Bronchial epithelial cell (primary cell): ENCODE data around the gene UGT2A3. TPM values are rescaled to one million over a fixed set of nuclear protein-coding genes. Genes with fewer than 3 reads are reported as not detected.

Experiments used
- DNase-seq: peaks from one replicate; pipeline ENCODE4 v3.0.0-alpha.2; 2010; ENCODE audit warnings: low read depth
- FAIRE-seq: peaks from 2 replicates; lab custom pipeline; 2011; peaks lifted over from hg19 to GRCh38; lab: Jason Lieb, UNC
- H3K27me3 ChIP-seq: 2 replicates; pipeline ENCODE4 v1.5.1; 2011; ENCODE audit warnings: low read length; ENCODE audit not compliant: control insufficient read depth, insufficient read depth
- H3K36me3 ChIP-seq: 2 replicates; pipeline ENCODE4 v1.5.1; 2011; ENCODE audit warnings: low read length; ENCODE audit not compliant: control insufficient read depth, insufficient read depth
- H3K4me3 ChIP-seq: 2 replicates; pipeline ENCODE4 v1.5.1; 2011; ENCODE audit warnings: mild to moderate bottlenecking, low read depth, low read length, control low read depth
- total RNA-seq: library from RNA; depleted of rRNA; stranded (reverse); fragments of >200 nt; gene quantifications from 2 replicates; pipeline ENCODE4 v1.2.1, GENCODE V29; 2014
- TF ChIP-seq, protein P1 (sequence below): IDR thresholded peaks from 2 replicates; pipeline ENCODE4 v1.5.1; 2011; ENCODE audit warnings: mild to moderate bottlenecking, moderate library complexity, low read length, control low read depth, inconsistent platforms; ENCODE audit not compliant: insufficient read depth, severe bottlenecking

Gene UGT2A3
- total RNA-seq, 1 donor from 2014 or later = not detected

- no peaks in the 10 kb centered on the region for H3K36me3 ChIP-seq
- FAIRE-seq (no peak), DNase-seq (peak; percentile 9)
- no peak overlapping the region for H3K4me3 ChIP-seq
- TF ChIP-seq, protein P1, sequence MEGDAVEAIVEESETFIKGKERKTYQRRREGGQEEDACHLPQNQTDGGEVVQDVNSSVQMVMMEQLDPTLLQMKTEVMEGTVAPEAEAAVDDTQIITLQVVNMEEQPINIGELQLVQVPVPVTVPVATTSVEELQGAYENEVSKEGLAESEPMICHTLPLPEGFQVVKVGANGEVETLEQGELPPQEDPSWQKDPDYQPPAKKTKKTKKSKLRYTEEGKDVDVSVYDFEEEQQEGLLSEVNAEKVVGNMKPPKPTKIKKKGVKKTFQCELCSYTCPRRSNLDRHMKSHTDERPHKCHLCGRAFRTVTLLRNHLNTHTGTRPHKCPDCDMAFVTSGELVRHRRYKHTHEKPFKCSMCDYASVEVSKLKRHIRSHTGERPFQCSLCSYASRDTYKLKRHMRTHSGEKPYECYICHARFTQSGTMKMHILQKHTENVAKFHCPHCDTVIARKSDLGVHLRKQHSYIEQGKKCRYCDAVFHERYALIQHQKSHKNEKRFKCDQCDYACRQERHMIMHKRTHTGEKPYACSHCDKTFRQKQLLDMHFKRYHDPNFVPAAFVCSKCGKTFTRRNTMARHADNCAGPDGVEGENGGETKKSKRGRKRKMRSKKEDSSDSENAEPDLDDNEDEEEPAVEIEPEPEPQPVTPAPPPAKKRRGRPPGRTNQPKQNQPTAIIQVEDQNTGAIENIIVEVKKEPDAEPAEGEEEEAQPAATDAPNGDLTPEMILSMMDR = peak; percentile 53
- H3K27me3 ChIP-seq = no peaks in the 10 kb centered on the region
Observed at GRCh38 chr4:68904786-68905185, 46.8 kb downstream of the UGT2A3 start.

DNA sequence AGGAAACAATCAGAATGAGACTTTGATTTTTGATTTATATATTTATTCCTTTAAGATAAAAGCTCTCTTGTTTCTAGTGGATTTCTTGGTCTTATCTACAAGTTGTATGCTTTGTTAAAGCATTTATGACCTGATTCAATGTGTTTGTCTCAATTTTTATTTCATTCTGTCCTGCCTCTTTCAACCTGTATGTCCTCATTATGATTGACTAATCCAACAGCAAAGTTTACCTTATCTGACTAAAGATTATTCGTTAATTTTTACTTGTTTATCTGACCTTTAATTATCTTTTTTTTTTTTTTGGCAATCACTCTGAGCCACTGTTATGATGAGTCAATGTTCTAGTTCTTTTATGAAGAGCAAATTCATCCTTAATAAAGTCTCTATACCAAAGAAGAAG lies 54.9 kb downstream of the UGT2A3 start:
- Histone ChIP-seq H3K36me3 (no peaks in the 10 kb centered on the region), H3K27me3 (no peaks in the 10 kb centered on the region), H3K4me3 (no peak overlapping the region)
- DNase-seq = no peak
- TF ChIP-seq, protein P1 = no peak
- no peak for FAIRE-seq

DNA sequence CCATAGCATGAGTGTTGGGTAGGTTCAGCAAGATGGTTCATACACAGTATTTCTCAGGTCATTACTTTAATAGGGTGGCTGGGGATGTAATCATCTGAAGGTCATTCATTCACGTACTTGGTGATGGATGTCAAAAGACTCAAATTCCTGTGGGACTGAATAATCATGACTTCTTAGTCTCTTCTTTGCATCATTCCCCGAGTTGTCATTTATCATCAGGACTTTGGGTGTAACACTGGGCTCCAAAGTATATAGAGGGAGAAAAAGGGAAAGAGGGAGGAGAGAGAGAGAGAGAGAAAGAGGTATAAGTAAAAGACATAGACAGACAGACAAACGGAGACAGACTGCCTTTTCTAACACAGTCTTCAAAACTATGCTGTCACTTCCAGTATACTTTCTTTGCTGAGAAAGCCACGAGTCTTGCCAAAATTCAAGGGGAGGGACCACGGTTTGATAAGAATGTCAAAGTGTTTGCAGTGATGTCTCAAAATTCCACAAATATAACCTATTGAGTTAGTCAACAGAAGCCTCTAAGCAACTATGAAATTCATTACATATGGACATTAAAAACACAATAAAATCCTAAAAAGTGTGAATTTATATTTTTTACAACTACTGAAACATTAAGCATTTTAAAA lies 55.9 kb downstream of the UGT2A3 start:
- no peak for DNase-seq
- Histone ChIP-seq H3K27me3 (no peaks in the 10 kb centered on the region), H3K4me3 (no peak overlapping the region), H3K36me3 (no peaks in the 10 kb centered on the region)
- no peak for FAIRE-seq
- TF ChIP-seq, protein P1 = no peak

DNA sequence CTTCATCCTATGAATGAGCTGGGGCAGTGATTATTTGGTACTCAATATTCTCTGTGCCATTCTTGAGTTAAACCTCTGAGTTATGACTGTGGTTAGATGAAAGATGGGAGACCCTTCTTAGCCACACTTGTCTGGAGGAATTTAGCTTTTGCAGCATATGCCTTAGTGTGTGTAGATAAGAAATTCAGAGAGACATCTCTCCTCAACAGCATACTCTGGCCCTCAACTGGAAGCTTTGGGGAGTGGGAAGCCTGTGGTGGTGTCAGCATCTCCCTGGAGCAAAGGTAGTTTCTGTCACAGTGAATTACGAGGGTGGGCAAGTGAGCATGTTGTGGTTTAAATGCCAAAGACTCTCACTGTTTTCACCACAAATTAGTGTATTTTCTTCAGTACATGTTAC lies 58.7 kb downstream of the UGT2A3 start:
- Histone ChIP-seq H3K36me3 (no peaks in the 10 kb centered on the region), H3K4me3 (no peak overlapping the region), H3K27me3 (no peaks in the 10 kb centered on the region)
- DNase-seq (no peak), FAIRE-seq (no peak)
- TF ChIP-seq, protein P1 = no peak

- no peak overlapping the region for H3K4me3 ChIP-seq
- H3K27me3 ChIP-seq = no peaks in the 10 kb centered on the region
- TF ChIP-seq, protein P1 = no peak
- no peak for FAIRE-seq
- H3K36me3 ChIP-seq = no peaks in the 10 kb centered on the region
- no peak for DNase-seq
Observed at GRCh38 chr4:68891678-68892077, 59.9 kb downstream of the UGT2A3 start.

DNA sequence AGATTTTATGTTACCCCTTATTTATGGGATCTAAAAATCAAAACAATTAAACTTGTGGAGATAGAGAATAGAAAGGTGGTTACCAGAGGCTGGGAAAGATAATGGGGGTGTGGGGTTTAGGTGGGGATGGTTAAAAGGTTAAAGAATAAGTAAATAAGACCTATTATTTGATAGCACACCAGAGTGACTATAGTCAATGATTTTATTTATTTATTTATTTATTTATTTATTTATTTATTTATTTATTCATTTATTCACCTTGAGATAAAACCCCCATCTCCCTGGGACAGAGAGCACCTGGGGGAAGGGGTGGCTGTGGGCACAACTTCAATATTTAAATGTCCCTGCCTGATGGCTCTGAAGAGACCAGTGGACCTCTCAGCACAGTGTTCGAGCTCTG lies 66.1 kb downstream of the UGT2A3 start:
- Histone ChIP-seq H3K27me3 (no peaks in the 10 kb centered on the region), H3K4me3 (no peak overlapping the region), H3K36me3 (no peaks in the 10 kb centered on the region)
- no peak for DNase-seq
- TF ChIP-seq, protein P1 = no peak
- FAIRE-seq = no peak
